HEK293T (cell line): ENCODE results near the gene ANKMY1.

Source experiments
- ARNT ChIP-seq: fragments of 450-650 bp; IDR thresholded peaks from 2 replicates; pipeline ENCODE4 v1.6.1; 2017; ENCODE audit warnings: mild to moderate bottlenecking
- FOXK2 ChIP-seq: fragments of 450-650 bp; IDR thresholded peaks from 2 replicates; pipeline ENCODE4 v1.6.1; 2016; ENCODE audit warnings: mild to moderate bottlenecking
- FOXM1 ChIP-seq: fragments of 450-650 bp; IDR thresholded peaks from 2 replicates; pipeline ENCODE4 v1.6.1; 2017; ENCODE audit warnings: mild to moderate bottlenecking, borderline replicate concordance
- L3MBTL2 ChIP-seq: fragments of 450-650 bp; conservative IDR thresholded peaks from 2 replicates; pipeline ENCODE4 v1.6.1; 2016; ENCODE audit warnings: mild to moderate bottlenecking
- SP1 ChIP-seq: fragments of 450-650 bp; IDR thresholded peaks from 2 replicates; pipeline ENCODE4 v1.6.1; 2017
- SUZ12 ChIP-seq: fragments of 450-650 bp; IDR thresholded peaks from 2 replicates; pipeline ENCODE4 v1.6.1; 2016; ENCODE audit warnings: mild to moderate bottlenecking
- TF ChIP-seq, protein P1 (sequence below): fragments of 450-650 bp; IDR thresholded peaks from 2 replicates; pipeline ENCODE4 v1.6.1; 2016

GRCh38 chr2:240569523-240569997 is 11.8 kb upstream of the ANKMY1 start:
- TF ChIP-seq, protein P1, sequence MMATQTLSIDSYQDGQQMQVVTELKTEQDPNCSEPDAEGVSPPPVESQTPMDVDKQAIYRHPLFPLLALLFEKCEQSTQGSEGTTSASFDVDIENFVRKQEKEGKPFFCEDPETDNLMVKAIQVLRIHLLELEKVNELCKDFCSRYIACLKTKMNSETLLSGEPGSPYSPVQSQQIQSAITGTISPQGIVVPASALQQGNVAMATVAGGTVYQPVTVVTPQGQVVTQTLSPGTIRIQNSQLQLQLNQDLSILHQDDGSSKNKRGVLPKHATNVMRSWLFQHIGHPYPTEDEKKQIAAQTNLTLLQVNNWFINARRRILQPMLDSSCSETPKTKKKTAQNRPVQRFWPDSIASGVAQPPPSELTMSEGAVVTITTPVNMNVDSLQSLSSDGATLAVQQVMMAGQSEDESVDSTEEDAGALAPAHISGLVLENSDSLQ = no peak
- no peak for TF ChIP-seq L3MBTL2
- no peak for TF ChIP-seq ARNT
- no peak for TF ChIP-seq SUZ12
- TF ChIP-seq FOXK2 = no peak
- TF ChIP-seq SP1 = no peak
- TF ChIP-seq FOXM1 = no peak
